GM18861 (cell line): ENCODE data around the gene CRAMP1.
A peak's percentile ranks its signal among the peaks of the same experiment; 100 is the strongest.
"Not testable (repeated sequence)": the region's sequence is repeated elsewhere in the genome, so short reads cannot be mapped to it uniquely, and the experiment has no call there.

ENCODE experiments used
- ATAC-seq: cut with Tn5 transposase; IDR thresholded peaks from one replicate; pipeline ENCODE4 v1.9.1; 2021; ENCODE audit not compliant: unreplicated experiment

The CRAMP1 gene

GRCh38 chr16:1677339-1677738 is 65.2 kb downstream of the CRAMP1 start:
- no peak for ATAC-seq

- peak; percentile 93 for ATAC-seq
Measured at GRCh38 chr16:1677942-1678499, 65.9 kb downstream of the CRAMP1 start, which contains the start of gene JPT2. TSS of gene JPT2 (plus strand) at chr16:1678279. CDS start at chr16:1678313, 34 bp downstream.

- peak; percentile 15 for ATAC-seq
Measured at GRCh38 chr16:1678500-1679098, 66.4 kb downstream of the CRAMP1 start.

- no peak for ATAC-seq
Measured at GRCh38 chr16:1680361-1680760, 68.2 kb downstream of the CRAMP1 start.

- no peak for ATAC-seq
Measured at GRCh38 chr16:1681032-1681431, 68.9 kb downstream of the CRAMP1 start.

GRCh38 chr16:1687427-1688316 is 75.5 kb downstream of the CRAMP1 start:
- ATAC-seq: no peak

- ATAC-seq: no peak
Measured at GRCh38 chr16:1688807-1689560, 76.8 kb downstream of the CRAMP1 start.

- ATAC-seq: no peak
Measured at GRCh38 chr16:1689853-1690252, 77.7 kb downstream of the CRAMP1 start.

- ATAC-seq: no peak
Measured at GRCh38 chr16:1690810-1691209, 78.7 kb downstream of the CRAMP1 start.

- no peak for ATAC-seq
Measured at GRCh38 chr16:1691276-1691675, 79.1 kb downstream of the CRAMP1 start.

GRCh38 chr16:1691956-1692355 is 79.8 kb downstream of the CRAMP1 start:
- ATAC-seq: no peak

- ATAC-seq: no peak
Measured at GRCh38 chr16:1696863-1697262, 84.7 kb downstream of the CRAMP1 start.

GRCh38 chr16:1698680-1699079 is 86.5 kb downstream of the CRAMP1 start:
- no peak for ATAC-seq

- no peak for ATAC-seq
Measured at GRCh38 chr16:1700246-1700645, 88.1 kb downstream of the CRAMP1 start.

GRCh38 chr16:1701216-1701878 is 89.2 kb downstream of the CRAMP1 start:
- no peak for ATAC-seq

GRCh38 chr16:1705324-1705687 is 93.1 kb downstream of the CRAMP1 start:
- ATAC-seq: not testable (repeated sequence)

GRCh38 chr16:1705688-1706385 is 93.7 kb downstream of the CRAMP1 start, which contains the start of gene MAPK8IP3:
TSS of gene MAPK8IP3 (plus strand) at chr16:1706195. CDS start at chr16:1706340, 145 bp downstream.
- peak; percentile 62 for ATAC-seq

- peak; percentile 22 for ATAC-seq
Measured at GRCh38 chr16:1706386-1707192, 94.4 kb downstream of the CRAMP1 start.

- ATAC-seq: no peak
Measured at GRCh38 chr16:1707193-1707790, 95.1 kb downstream of the CRAMP1 start.
